Transverse colon (tissue), 4 donors: ENCODE data around the gene PIK3C2G. TPM values are rescaled to one million over a fixed set of nuclear protein-coding genes. Genes with fewer than 3 reads are reported as not detected.

Experiments
- DNase-seq: peaks from one replicate; pipeline ENCODE4 v3.0.0-alpha.2; 2019
- H3K27ac ChIP-seq, 4 donors: fragments of 200-600 bp; sonication (generic); 2 replicates each; pipeline ENCODE4 v1.5.1; 2016 to 2018; ENCODE audit warnings: inconsistent platforms in 4 of 4
- H3K27me3 ChIP-seq: fragments of 200-600 bp; sonication (generic); 2 replicates; pipeline ENCODE4 v1.5.1; 2017; ENCODE audit warnings: inconsistent platforms
- H3K36me3 ChIP-seq, 4 donors: fragments of 200-600 bp; sonication (generic); 2 replicates each; pipeline ENCODE4 v1.5.1; 2017 to 2019; ENCODE audit warnings: inconsistent platforms in 4 of 4
- H3K4me1 ChIP-seq, 4 donors: fragments of 200-600 bp; sonication (generic); 2 replicates each; pipeline ENCODE4 v1.5.1; 2017 to 2020; ENCODE audit warnings: inconsistent platforms in 4 of 4
- H3K4me3 ChIP-seq, 4 donors: fragments of 200-600 bp; sonication (generic); 1 replicate in 1 of 4; 2 replicates in 3 of 4; pipeline versions ENCODE4 v1.5.1 to v1.6.1; 2017 to 2019; ENCODE audit warnings: inconsistent platforms in 4 of 4
- H3K9me3 ChIP-seq, 2 donors: fragments of 200-600 bp; sonication (generic); 2 replicates each; pipeline ENCODE4 v1.5.1; 2017 to 2019; ENCODE audit warnings: inconsistent platforms in 2 of 2
- EP300 ChIP-seq: sonication (generic); formaldehyde crosslinking; IDR thresholded peaks from one replicate; pipeline ENCODE4 v1.6.1; 2017; ENCODE audit warnings: antibody characterized with exemption, low read depth
- POLR2A ChIP-seq: fragments of 450-650 bp; IDR thresholded peaks from one replicate; pipeline ENCODE4 v1.6.1; 2016; ENCODE audit warnings: antibody characterized with exemption, mild to moderate bottlenecking, moderate library complexity
- POLR2AphosphoS5 ChIP-seq, 3 donors: sonication (generic); formaldehyde crosslinking; IDR thresholded peaks; one replicate each; pipeline ENCODE4 v1.6.1; 2016; ENCODE audit warnings: antibody characterized with exemption in 3 of 3
- WGBS, 2 donors: methylation state at CpG; one replicate each; pipeline ENCODE4 v1.1.5; 2018; ENCODE audit warnings: low coverage in 1 of 2; 5-methylcytosine and 5-hydroxymethylcytosine counted together
- in situ Hi-C, 4 donors: fragments of 200-750 bp; cut with MboI; loops; one replicate each; pipeline versions ENCODE4 v1.15.0 to v1.15.1; 2017; ENCODE audit warnings: low sequenced_read_pairs in 3 of 4, low pct_ligation_motif_present in 1 of 4, low pct_unique_long_range_greater_than_20kb in 1 of 4
- intact Hi-C: fragments of 100-400 bp; cut with DNase I; formaldehyde crosslinking; loops from one replicate; pipeline ENCODE4 v1.15.1; 2023; ENCODE audit warnings: low total_unique reads
- total RNA-seq, 4 donors: library from RNA; depleted of rRNA; stranded (reverse); fragments of >200 nt; gene quantifications; one replicate each; pipeline ENCODE4 v1.1.0, GENCODE V29; 2016
- TF ChIP-seq, protein P1 (sequence below), 5 experiments: fragments of 200-600 bp in 3 of 5; fragments of 450-650 bp in 2 of 5; sonication (generic) in 3 of 5; IDR thresholded peaks; 1 replicate in 2 of 5; 2 replicates in 3 of 5; pipeline ENCODE4 v1.5.1; 2016 to 2017; ENCODE audit warnings: antibody characterized with exemption in 5 of 5, inconsistent platforms in 3 of 5, mild to moderate bottlenecking in 2 of 5, moderate library complexity in 1 of 5

The PIK3C2G gene, protein sequence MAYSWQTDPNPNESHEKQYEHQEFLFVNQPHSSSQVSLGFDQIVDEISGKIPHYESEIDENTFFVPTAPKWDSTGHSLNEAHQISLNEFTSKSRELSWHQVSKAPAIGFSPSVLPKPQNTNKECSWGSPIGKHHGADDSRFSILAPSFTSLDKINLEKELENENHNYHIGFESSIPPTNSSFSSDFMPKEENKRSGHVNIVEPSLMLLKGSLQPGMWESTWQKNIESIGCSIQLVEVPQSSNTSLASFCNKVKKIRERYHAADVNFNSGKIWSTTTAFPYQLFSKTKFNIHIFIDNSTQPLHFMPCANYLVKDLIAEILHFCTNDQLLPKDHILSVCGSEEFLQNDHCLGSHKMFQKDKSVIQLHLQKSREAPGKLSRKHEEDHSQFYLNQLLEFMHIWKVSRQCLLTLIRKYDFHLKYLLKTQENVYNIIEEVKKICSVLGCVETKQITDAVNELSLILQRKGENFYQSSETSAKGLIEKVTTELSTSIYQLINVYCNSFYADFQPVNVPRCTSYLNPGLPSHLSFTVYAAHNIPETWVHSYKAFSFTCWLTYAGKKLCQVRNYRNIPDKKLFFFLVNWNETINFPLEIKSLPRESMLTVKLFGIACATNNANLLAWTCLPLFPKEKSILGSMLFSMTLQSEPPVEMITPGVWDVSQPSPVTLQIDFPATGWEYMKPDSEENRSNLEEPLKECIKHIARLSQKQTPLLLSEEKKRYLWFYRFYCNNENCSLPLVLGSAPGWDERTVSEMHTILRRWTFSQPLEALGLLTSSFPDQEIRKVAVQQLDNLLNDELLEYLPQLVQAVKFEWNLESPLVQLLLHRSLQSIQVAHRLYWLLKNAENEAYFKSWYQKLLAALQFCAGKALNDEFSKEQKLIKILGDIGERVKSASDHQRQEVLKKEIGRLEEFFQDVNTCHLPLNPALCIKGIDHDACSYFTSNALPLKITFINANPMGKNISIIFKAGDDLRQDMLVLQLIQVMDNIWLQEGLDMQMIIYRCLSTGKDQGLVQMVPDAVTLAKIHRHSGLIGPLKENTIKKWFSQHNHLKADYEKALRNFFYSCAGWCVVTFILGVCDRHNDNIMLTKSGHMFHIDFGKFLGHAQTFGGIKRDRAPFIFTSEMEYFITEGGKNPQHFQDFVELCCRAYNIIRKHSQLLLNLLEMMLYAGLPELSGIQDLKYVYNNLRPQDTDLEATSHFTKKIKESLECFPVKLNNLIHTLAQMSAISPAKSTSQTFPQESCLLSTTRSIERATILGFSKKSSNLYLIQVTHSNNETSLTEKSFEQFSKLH (N-terminal part only)
- 1 to 10 TPM in 2 of 4 donors, under 1 TPM in 2; 0.32 to 2.7 (median 1.1) TPM for total RNA-seq

DNA sequence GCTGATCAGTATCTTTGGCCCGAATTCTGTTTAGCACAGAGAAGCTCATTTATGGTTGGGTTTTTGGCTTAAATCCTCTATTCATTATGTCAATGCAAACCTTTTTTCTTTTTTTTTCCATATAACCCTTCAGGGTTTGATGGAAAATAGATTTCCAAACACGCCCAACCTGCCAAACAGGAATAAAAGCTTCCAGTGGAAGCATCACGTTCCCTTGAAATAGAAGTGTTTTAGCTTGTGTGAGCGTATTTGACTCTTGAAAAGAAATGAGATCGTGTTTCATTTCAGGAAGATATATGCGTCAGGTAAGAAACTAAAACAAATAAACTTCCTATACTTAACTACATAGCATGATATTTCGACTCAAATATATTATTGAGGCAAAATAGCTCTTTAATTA, at the start of gene PIK3C2G:
PIK3C2G (plus strand) TSS at position 246 of the 400 bp plus-strand sequence. CDS start 20,564 bp downstream, outside the sequence.
- no peaks in the 10 kb centered on the region for H3K36me3 ChIP-seq
- intact Hi-C loops: no loop called here
- 78 to 80% methylated on average over 7 of the region's 7 CpGs for WGBS, 2 donors
- no peak for DNase-seq
- H3K9me3 ChIP-seq: no peaks in the 10 kb centered on the region
- no peaks in the 10 kb centered on the region for H3K4me1 ChIP-seq
- no peak within 1 kb of the TSS for H3K4me3 ChIP-seq
- in situ Hi-C loops: loop anchor here in 2 of 4 donors (25.0 kb wide), 1 partner anchor 926 kb away; no protein-coding TSS in a partner anchor
- TF ChIP-seq POLR2A: no peak
- TF ChIP-seq EP300: no peak
- TF ChIP-seq, protein P1, sequence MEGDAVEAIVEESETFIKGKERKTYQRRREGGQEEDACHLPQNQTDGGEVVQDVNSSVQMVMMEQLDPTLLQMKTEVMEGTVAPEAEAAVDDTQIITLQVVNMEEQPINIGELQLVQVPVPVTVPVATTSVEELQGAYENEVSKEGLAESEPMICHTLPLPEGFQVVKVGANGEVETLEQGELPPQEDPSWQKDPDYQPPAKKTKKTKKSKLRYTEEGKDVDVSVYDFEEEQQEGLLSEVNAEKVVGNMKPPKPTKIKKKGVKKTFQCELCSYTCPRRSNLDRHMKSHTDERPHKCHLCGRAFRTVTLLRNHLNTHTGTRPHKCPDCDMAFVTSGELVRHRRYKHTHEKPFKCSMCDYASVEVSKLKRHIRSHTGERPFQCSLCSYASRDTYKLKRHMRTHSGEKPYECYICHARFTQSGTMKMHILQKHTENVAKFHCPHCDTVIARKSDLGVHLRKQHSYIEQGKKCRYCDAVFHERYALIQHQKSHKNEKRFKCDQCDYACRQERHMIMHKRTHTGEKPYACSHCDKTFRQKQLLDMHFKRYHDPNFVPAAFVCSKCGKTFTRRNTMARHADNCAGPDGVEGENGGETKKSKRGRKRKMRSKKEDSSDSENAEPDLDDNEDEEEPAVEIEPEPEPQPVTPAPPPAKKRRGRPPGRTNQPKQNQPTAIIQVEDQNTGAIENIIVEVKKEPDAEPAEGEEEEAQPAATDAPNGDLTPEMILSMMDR (IDR thresholded peaks at IDR 0.05): no peak
- no peak for TF ChIP-seq POLR2AphosphoS5 (IDR thresholded peaks at IDR 0.05)
- H3K27me3 ChIP-seq: no peaks in the 10 kb centered on the region
- no peak within 1 kb of the TSS for H3K27ac ChIP-seq

DNA sequence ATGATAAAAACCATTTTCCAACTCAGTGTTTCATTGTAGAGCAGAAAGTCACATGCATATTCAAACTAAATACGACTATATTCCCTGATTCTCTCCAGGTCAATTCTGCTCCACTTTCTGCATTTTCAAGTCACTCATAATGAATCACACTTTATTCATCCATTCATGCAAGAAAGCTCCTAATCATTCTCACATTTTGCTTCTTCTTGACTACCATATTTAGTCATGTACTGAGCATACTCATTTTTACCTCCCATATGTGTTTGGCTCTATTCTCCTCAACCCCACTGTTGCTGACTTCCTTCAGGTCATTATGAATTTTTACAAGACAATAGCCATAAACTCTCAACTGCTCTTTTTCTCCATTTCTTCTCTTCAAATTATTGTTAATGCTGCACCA, 43.4 kb upstream of the PIK3C2G start:
- Histone ChIP-seq H3K9me3 (no peaks in the 10 kb centered on the region), H3K4me1 (no peaks in the 10 kb centered on the region), H3K27me3 (no peaks in the 10 kb centered on the region), H3K36me3 (no peaks in the 10 kb centered on the region), H3K4me3 (no peak overlapping the region), H3K27ac (no peak overlapping the region)
- TF ChIP-seq, protein P1 (IDR thresholded peaks at IDR 0.05): no peak
- in situ Hi-C loops: no loop called here
- DNase-seq: no peak
- intact Hi-C loops: no loop called here
- WGBS, 2 donors: 70 to 100% methylated on average over 1 of the region's 1 CpG

DNA sequence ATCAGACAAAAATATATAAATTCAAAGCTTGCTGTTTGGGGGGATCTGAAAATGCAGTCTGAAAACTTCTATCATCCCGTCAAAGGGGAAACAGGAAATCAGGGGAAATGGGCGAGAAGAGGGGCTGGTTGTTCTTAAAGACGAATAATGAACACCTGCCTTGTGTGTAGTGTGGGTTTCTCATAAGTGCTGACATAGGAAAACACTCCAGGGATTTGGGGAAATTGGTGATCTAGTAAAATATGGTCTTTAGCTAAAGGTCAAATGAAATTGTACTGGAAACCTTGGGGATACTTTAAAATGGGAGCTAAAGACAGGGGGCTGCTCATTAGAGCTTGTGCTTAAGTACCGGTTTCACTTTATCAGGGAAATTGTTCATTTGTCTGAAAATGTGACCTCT, 39.6 kb upstream of the PIK3C2G start:
- DNase-seq: no peak
- Histone ChIP-seq H3K27me3 (no peaks in the 10 kb centered on the region), H3K4me1 (no peaks in the 10 kb centered on the region), H3K36me3 (no peaks in the 10 kb centered on the region), H3K27ac (no peak overlapping the region), H3K4me3 (no peak overlapping the region), H3K9me3 (no peaks in the 10 kb centered on the region)
- no peak for TF ChIP-seq POLR2AphosphoS5 (IDR thresholded peaks at IDR 0.05)
- 44 to 63% methylated on average over 2 to 4 of the region's 4 CpGs for WGBS, 2 donors
- in situ Hi-C loops: no loop called here
- intact Hi-C loops: no loop called here

DNA sequence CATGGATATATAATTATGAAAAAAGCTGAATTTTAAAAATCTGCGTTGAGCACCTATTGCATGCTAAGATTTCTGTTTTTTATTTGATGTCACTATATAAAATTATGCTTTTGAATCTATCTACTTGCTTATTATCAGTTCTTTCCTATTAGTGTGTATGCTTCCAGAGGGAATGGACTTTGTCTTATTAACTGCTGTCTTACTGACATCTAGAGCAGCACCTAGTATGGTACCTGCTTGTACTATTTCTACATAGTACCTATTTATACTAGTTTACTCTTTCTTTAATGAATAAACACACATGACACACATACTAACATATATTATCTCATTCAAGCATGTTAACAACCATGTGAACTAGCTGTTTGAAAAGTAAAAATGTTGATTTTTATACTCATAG, 38.6 kb upstream of the PIK3C2G start:
- Histone ChIP-seq H3K36me3 (no peaks in the 10 kb centered on the region), H3K4me1 (no peaks in the 10 kb centered on the region), H3K27ac (no peak overlapping the region), H3K9me3 (no peaks in the 10 kb centered on the region), H3K4me3 (no peak overlapping the region), H3K27me3 (no peaks in the 10 kb centered on the region)
- WGBS, 2 donors: 84 to 94% methylated on average over 1 of the region's 1 CpG
- no peak for TF ChIP-seq EP300
- TF ChIP-seq, protein P1 (IDR thresholded peaks at IDR 0.05): no peak
- TF ChIP-seq POLR2A: no peak
- TF ChIP-seq POLR2AphosphoS5 (IDR thresholded peaks at IDR 0.05): no peak
- intact Hi-C loops (no loop called here), in situ Hi-C loops (no loop called here)
- no peak for DNase-seq
